ENCODE measurements around the gene CNKSR1. TPM values are rescaled to one million over a fixed set of nuclear protein-coding genes. Genes with fewer than 3 reads are reported as not detected.
A peak's percentile ranks its signal among the peaks of the same experiment; 100 is the strongest.
"Not testable (repeated sequence)": the region's sequence is repeated elsewhere in the genome, so short reads cannot be mapped to it uniquely, and the experiment has no call there.

CNKSR1 gene
- polyA plus RNA-seq, 3 donors: 1.4 TPM; not detected in 2

DNA sequence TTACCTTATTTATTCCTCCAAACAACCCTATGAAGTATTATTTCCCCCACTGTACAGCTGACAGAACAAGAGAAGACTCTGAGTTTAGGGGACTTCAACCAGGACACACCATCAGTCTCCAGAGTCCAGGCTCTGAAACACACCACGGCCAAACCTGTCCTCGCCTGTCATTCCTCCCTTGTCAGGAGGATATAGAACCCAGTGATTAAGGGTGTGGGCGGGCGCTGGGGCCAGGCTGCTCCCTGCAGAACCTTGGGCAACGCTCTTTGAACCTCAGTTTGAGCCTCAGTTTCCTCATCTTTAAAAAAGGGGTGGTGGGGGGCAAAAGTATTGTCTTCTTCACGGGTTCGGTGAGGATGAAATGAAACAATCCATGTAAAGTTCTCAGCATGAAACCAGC, 47.3 kb downstream of the CNKSR1 start:
- Mint-ChIP-seq H3K36me3 (peaks cover 0 to 6% of the 10 kb centered on the region in 2 donors), H3K27ac (no peak overlapping the region), H3K27me3 (ENCODE audit: low read depth in 3 of 3) (peaks cover 33 to 47% (median 35%) of the 10 kb centered on the region in 3 donors), H3K9me3 (peaks cover 0 to 3% (median 0%) of the 10 kb centered on the region in 7 donors), H3K4me3 (peak overlapping the region; percentile 80 to 88), H3K4me1 (peaks cover 15% of the 10 kb centered on the region)
- H4K20me1 ChIP-seq (ENCODE audit: insufficient read depth, low read length): no peaks in the 10 kb centered on the region
- no peaks in the 10 kb centered on the region for H3K79me2 ChIP-seq (ENCODE audit: insufficient read depth, low read length)
- H3K27me3 ChIP-seq (ENCODE audit: control insufficient read depth in 2 of 2, insufficient read depth in 2 of 2, low read length in 2 of 2): peaks cover 0 to 25% of the 10 kb centered on the region in 2 donors
- H3K36me3 ChIP-seq (replicated peaks in 1 of 2; ENCODE audit: control insufficient read depth in 1 of 2, insufficient read depth in 2 of 2, low read length in 2 of 2): no peaks in the 10 kb centered on the region
- H3K9me3 ChIP-seq (replicated peaks in 1 of 2; ENCODE audit: control insufficient read depth in 1 of 2, insufficient read depth in 1 of 2, low read length in 2 of 2): no peaks in the 10 kb centered on the region
- H3K4me2 ChIP-seq (replicated peaks; ENCODE audit: extremely low read depth, low read length, poor library complexity, severe bottlenecking): peak overlapping the region; percentile 79
- no peak overlapping the region for H3K27ac ChIP-seq (ENCODE audit: low read depth in 1 of 2, low read length in 2 of 2)
- peaks cover 10 to 13% of the 10 kb centered on the region in 2 donors for H3K4me1 ChIP-seq (ENCODE audit: control insufficient read depth in 1 of 2, insufficient read depth in 2 of 2, low read length in 2 of 2)
- no peak overlapping the region for H3K9ac ChIP-seq (ENCODE audit: insufficient read depth, low read length, poor library complexity, severe bottlenecking)
- TF ChIP-seq, protein P1, sequence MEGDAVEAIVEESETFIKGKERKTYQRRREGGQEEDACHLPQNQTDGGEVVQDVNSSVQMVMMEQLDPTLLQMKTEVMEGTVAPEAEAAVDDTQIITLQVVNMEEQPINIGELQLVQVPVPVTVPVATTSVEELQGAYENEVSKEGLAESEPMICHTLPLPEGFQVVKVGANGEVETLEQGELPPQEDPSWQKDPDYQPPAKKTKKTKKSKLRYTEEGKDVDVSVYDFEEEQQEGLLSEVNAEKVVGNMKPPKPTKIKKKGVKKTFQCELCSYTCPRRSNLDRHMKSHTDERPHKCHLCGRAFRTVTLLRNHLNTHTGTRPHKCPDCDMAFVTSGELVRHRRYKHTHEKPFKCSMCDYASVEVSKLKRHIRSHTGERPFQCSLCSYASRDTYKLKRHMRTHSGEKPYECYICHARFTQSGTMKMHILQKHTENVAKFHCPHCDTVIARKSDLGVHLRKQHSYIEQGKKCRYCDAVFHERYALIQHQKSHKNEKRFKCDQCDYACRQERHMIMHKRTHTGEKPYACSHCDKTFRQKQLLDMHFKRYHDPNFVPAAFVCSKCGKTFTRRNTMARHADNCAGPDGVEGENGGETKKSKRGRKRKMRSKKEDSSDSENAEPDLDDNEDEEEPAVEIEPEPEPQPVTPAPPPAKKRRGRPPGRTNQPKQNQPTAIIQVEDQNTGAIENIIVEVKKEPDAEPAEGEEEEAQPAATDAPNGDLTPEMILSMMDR (IDR thresholded peaks at IDR 0.05): no peak
- intact Hi-C loops (cut with micrococcal nuclease): no loop called here
- H2AFZ ChIP-seq (ENCODE audit: insufficient read depth, low read depth, low read length, poor library complexity, severe bottlenecking): peak overlapping the region; percentile 81
- WGBS (ENCODE audit: insufficient coverage): 83% methylated on average over 2 of the region's 7 CpGs
- DNase-seq: no peak
- H3K4me3 ChIP-seq (replicated peaks in 1 of 3; ENCODE audit: low read depth in 2 of 3, low read length in 3 of 3): peak overlapping the region in 1 of 3 experiments; percentile 70

DNA sequence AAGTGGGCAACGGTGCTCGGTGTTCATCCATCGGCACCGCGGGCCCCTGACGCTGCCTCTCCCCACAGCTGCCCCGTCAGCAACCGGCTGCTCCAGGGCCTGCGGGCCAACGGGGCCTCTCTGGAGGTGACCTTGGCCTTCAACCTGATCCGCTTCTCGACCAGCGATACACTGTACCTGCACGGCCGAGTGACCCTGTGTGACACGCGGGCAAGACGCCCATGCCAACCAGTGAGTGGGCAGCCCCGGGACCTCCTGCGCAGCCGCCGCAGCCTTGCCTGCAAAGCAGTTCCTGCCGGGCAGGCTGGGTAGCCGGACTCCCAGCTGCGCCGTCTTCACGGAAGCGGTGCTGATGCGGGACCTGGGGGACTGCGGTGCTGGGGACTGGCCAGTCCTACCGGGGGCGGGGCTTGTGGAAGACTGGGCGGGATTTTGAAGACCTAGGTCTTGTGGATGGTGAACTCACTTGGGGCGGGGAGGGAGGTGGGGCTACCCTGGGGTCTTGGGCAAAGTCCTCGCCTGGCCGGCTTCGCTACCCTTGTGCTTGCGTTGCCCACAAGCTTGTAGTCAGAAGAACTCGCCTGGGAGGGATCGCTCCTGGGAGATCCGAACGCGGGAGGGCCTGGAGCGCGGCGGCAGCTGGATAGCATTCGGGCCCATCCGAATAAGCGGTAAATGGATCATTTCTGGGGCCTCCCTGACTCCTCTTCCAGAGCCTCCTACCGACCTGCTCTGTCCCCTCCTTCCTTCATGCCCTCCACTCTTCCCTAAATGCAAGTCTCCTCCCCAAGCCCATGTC, 47.9 kb downstream of the CNKSR1 start:
- DNase-seq: peak; percentile 49 to 62 (median 49)
- peak overlapping the region; percentile 79 for H3K4me2 ChIP-seq (replicated peaks; ENCODE audit: extremely low read depth, low read length, poor library complexity, severe bottlenecking)
- peak overlapping the region; percentile 48 for H3K9ac ChIP-seq (ENCODE audit: insufficient read depth, low read length, poor library complexity, severe bottlenecking)
- H3K27me3 ChIP-seq (ENCODE audit: control insufficient read depth in 2 of 2, insufficient read depth in 2 of 2, low read length in 2 of 2): peaks cover 0 to 25% of the 10 kb centered on the region in 2 donors
- Mint-ChIP-seq H3K36me3 (peaks cover 0 to 6% of the 10 kb centered on the region in 2 donors), H3K4me1 (peaks cover 15% of the 10 kb centered on the region), H3K4me3 (peak overlapping the region; percentile 80 to 88), H3K27me3 (ENCODE audit: low read depth in 3 of 3) (peaks cover 33 to 43% (median 35%) of the 10 kb centered on the region in 3 donors), H3K27ac (no peak overlapping the region), H3K9me3 (peaks cover 0 to 3% (median 0%) of the 10 kb centered on the region in 7 donors)
- TF ChIP-seq, protein P1 (IDR thresholded peaks at IDR 0.05): no peak
- H3K36me3 ChIP-seq (replicated peaks in 1 of 2; ENCODE audit: control insufficient read depth in 1 of 2, insufficient read depth in 2 of 2, low read length in 2 of 2): no peaks in the 10 kb centered on the region
- H2AFZ ChIP-seq (ENCODE audit: insufficient read depth, low read depth, low read length, poor library complexity, severe bottlenecking): peak overlapping the region; percentile 81
- H3K4me3 ChIP-seq (replicated peaks in 1 of 3; ENCODE audit: low read depth in 2 of 3, low read length in 3 of 3): peak overlapping the region; percentile 17 to 70 (median 36)
- H3K27ac ChIP-seq (ENCODE audit: low read depth in 1 of 2, low read length in 2 of 2): no peak overlapping the region
- intact Hi-C loops (cut with micrococcal nuclease): no loop called here
- H3K79me2 ChIP-seq (ENCODE audit: insufficient read depth, low read length): no peaks in the 10 kb centered on the region
- WGBS (ENCODE audit: insufficient coverage): 10% methylated on average over 46 of the region's 50 CpGs
- H3K9me3 ChIP-seq (replicated peaks in 1 of 2; ENCODE audit: control insufficient read depth in 1 of 2, insufficient read depth in 1 of 2, low read length in 2 of 2): no peaks in the 10 kb centered on the region
- H3K4me1 ChIP-seq (ENCODE audit: control insufficient read depth in 1 of 2, insufficient read depth in 2 of 2, low read length in 2 of 2): peaks cover 10 to 13% of the 10 kb centered on the region in 2 donors
- H4K20me1 ChIP-seq (ENCODE audit: insufficient read depth, low read length): no peaks in the 10 kb centered on the region

DNA sequence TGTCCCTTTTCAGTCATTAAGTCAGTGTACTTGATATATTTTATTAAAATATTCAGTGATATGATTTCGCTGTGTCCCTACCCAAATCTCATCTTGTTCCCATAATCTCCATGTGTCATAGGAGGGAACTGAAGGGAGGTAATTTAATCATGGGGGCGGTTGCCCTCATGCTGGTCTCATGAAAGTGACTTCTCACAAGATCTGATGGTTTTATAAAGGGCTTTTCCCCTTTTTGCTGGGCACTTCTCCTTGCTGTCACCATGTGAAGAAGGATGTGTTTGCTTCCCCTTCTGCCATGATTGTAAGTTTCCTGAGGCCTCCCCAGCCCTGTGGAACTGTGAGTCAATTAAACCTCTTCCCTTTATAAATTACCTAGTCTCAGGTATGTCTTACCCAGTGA, 53.4 kb downstream of the CNKSR1 start:
- no CpG with 5 or more reads among the region's 2 CpGs for WGBS (ENCODE audit: insufficient coverage)

More for the DNA sequence above, 53.4 kb downstream of the CNKSR1 start:
- not testable (repeated sequence) for H3K9me3 ChIP-seq (replicated peaks in 1 of 2; ENCODE audit: control insufficient read depth in 1 of 2, insufficient read depth in 1 of 2, low read length in 2 of 2); H3K4me3 ChIP-seq (replicated peaks in 1 of 3; ENCODE audit: low read depth in 2 of 3, low read length in 3 of 3); H3K36me3 ChIP-seq (replicated peaks in 1 of 2; ENCODE audit: control insufficient read depth in 1 of 2, insufficient read depth in 2 of 2, low read length in 2 of 2); H2AFZ ChIP-seq (ENCODE audit: insufficient read depth, low read depth, low read length, poor library complexity, severe bottlenecking); H3K9ac ChIP-seq (ENCODE audit: insufficient read depth, low read length, poor library complexity, severe bottlenecking); H3K27me3 ChIP-seq (ENCODE audit: control insufficient read depth in 2 of 2, insufficient read depth in 2 of 2, low read length in 2 of 2); H3K36me3 Mint-ChIP-seq; H3K4me2 ChIP-seq (replicated peaks; ENCODE audit: extremely low read depth, low read length, poor library complexity, severe bottlenecking); H4K20me1 ChIP-seq (ENCODE audit: insufficient read depth, low read length); H3K4me3 Mint-ChIP-seq
- intact Hi-C loops (cut with micrococcal nuclease): loop anchor here in 1 of 2 donors (5.0 kb wide), 1 partner anchor 63 kb away; the partner anchor contains the start of genes C1orf232 and ZNF593
- peak overlapping the region in 3 of 7 donors; percentile 35 to 46 (median 38) for H3K27ac Mint-ChIP-seq
- peaks cover 16% of the 10 kb centered on the region for H3K4me1 Mint-ChIP-seq
- H3K27ac ChIP-seq (ENCODE audit: low read depth in 1 of 2, low read length in 2 of 2): peak overlapping the region in 1 of 2 donors; percentile 31
- peaks cover 0 to 10% (median 7%) of the 10 kb centered on the region in 7 donors for H3K9me3 Mint-ChIP-seq
- H3K27me3 Mint-ChIP-seq (ENCODE audit: low read depth in 3 of 3): peaks cover 17 to 21% (median 17%) of the 10 kb centered on the region in 3 donors
- DNase-seq: peak; percentile 50 to 69 (median 57)
- peaks cover 19 to 22% of the 10 kb centered on the region in 2 donors for H3K4me1 ChIP-seq (ENCODE audit: control insufficient read depth in 1 of 2, insufficient read depth in 2 of 2, low read length in 2 of 2)
- H3K79me2 ChIP-seq (ENCODE audit: insufficient read depth, low read length): peaks cover 15% of the 10 kb centered on the region

All from CD14-positive monocyte (primary cell).